Fibroblast of upper back skin (primary cell): ENCODE results near the gene CGB5.

Experiments used
- DNase-seq: peaks from one replicate; pipeline ENCODE4 v3.0.0-alpha.2; 2013

CGB5 gene

DNA sequence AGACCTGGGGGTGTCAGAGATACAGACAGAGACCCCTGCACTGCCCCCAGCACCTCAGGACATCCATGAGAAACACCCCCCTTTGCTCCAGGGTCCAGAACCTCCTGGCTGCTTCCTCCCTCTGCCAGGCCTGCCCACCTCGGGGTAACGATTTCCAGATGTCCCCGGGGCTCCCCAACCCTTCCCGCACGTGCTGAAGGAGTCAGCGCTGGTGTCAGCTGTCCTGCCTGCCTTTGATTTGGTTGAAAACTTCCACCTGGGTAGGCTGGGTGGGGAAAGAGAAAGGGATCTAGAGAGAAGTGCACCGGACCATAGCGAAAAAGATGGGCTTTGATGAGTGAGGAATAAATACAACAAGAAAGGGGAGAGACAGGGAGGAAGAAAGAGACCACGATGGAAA, 15.4 kb downstream of the CGB5 start:
- DNase-seq: no peak

- no peak for DNase-seq
These were observed 17.4 kb downstream of the CGB5 start for GRCh38 chr19:49061000-49061399.

GRCh38 chr19:49061445-49061844, 17.8 kb downstream of the CGB5 start:
- DNase-seq: no peak

GRCh38 chr19:49064029-49064629, 20.5 kb downstream of the CGB5 start:
- no peak for DNase-seq

DNA sequence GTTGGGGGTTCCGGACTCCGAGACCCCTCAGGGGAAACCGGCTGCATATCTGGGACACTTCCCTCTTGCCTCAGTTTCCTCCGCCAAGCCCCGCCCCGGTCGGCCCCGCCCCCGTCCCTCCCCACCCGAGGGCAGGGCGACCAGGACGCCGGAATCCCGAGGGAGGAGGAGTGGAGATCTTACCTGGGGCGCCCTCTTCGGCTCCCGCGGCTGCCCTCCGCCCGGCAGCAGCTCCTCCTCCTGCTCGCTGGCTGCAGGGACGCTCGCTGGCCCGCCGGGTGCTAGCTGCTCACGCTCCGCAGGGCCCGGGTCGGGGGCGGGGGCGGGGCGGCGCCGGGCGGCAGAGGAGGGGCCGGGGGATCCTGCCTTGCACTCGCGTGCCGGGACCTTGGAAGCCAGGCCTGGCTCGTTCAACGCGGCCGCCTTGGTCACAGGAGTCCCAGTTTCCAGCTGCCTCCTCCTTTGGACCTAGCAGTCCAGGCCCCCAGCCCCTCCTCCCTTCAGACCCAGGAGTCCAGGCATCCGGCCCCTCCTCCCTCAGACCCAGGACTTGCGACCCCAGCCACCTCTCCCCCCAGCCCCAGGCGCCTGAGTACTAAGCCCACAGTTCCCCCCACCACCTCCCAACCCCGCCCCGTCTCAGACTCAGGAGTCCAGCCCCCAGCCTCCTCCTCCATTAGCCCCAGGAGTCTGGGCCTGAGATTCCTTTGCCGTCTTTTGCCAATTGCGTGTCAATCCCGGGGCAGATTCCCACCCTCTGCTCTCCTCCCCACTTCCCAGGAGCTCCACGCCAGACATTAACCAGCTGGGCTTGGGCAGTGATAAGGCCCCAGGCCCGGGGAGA, 21.3 kb downstream of the CGB5 start, which contains the start of gene NTF4:
TSS of gene NTF4 (minus strand) at position 51 of the 844 bp plus-strand sequence. CDS start 2,821 bp downstream, outside the sequence.
- peak; percentile 33 for DNase-seq

- no peak for DNase-seq
These were observed 22.4 kb downstream of the CGB5 start for GRCh38 chr19:49065905-49066512.

DNA sequence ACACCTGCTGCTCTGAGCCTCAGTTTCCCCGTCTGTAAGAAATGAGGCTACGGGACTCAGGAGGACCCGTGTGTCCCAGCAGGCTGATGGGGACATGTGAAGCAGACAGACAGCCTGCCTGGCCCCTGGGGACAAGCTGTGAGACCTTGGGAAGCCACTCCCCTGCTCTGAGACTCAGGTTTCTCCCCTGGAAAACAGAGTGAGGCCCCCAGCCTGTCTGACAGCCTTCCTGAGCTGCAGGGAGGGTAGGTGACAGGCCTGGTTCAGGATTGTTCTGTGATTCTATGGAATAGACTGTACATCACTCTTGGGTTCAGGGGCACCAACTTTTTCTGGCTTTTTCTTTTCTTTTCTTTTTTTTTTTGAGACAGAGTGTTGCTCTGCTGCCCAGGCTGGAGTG, 23.9 kb downstream of the CGB5 start:
- no peak for DNase-seq

DNA sequence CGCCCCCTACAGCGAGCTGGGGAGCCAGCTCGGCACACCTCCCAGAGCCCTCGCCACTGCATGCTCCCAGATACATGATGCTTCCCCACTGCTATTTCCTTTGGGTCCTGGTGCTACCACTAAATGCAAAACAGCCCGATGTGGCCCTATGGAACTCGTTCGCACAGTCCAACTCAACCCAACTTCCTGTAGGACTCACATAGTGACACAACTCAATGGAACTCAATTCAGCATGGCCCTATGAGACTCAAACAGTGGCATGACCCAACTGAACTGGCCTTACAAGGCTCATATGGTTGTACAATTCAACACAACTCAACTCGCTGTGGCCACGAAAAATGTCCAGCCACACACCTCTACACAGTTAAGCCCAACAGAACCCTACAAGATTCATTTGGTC, 25.4 kb downstream of the CGB5 start:
- no peak for DNase-seq

DNA sequence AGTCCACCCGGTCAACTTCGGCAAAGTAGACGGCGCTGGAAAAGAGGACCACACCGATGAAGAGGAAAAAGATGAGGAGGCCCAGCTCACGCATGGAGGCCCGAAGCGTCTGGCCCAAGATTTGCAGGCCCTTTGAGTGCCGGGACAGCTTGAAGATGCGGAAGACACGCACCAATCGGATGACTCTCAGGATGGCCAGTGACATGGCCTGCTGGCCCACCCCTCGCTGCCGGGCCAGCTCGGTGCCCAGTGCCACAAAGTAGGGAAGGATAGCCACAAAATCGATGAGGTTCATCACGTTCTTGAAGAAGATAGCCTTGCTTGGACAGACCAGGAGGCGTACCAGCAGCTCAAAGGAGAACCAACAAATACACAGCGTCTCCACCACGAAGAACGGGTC, 26.8 kb downstream of the CGB5 start:
- DNase-seq: no peak

DNA sequence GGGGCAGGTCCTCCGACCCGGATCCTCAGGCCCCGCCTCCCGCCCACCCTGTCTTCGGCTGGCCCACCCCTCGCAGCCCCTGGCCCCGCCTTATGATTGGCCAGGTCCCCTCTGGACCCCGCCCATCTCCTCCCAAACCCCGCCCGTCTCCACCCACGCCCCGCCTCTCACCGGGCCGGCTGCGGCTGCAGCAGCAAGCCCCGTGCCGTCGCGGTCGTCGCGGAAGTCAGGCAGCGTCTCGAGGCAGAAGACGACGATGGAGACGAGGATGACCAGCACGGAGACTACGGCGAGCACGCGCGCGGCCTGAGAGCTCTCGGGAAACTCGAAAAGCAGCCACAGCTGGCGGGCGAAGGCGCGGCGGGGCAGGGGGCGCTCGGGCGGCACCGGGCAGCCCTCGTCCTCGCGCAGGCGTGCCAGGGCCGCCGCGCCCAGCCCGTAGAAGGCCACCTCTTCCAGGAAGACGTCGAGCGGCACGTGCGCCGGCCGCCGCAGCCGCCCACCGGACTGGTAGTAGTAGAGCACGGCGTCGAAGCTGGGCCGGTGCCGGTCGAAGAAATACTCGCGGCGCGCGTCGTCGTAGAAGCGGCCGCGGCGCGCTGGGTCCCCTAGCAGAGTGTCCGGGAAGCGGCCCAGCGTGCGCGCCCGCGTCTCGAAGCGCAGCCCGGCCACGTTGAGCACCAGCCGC, 28.4 kb downstream of the CGB5 start:
- DNase-seq: no peak

DNA sequence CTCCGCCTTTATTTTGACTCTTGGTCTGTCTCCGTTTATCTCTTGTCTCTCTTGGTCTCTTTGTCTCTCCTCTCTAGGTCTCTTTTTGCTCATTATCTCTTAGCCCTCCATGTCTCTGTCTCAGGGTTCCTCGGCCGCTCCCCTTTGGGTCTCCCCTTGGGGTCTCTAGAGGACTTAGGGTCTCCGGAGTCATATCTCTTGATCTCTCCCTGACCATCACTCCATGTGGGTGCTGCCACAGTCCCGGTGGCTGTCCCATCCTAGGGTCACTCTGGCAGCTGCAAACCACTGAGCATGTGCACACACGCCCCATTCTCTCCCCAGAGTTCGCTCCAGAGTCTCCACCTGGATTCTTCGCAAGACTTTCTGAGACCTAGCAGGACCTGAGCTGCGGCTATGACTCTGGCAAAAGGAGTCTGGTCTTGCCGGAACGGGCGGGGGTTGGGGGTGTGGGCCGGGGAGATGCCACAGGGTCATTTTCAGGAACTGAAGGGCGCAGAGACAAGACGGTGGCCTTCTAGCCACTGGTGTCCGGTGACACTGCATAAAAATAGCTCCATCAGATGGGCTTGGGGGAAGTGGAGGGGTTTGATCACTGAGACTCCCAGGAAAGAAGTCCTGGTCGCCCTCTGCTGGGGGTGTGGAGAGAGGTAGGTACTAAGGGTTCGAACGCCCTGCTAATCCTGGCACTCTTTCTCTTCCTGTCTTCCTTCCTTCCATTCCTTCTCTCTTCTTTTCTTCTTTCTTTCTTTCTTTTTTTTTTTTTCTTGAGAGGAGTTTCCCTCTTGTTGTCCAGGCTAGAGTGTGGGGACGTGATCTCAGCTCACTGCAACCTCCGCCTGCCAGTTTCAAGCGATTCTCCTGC, 30.1 kb downstream of the CGB5 start:
- DNase-seq: no peak

- DNase-seq: peak; percentile 55
These were observed 31.2 kb downstream of the CGB5 start for GRCh38 chr19:49074869-49075268.

GRCh38 chr19:49080392-49080791, 36.7 kb downstream of the CGB5 start:
- DNase-seq: no peak

- DNase-seq: no peak
These were observed 37.6 kb downstream of the CGB5 start for GRCh38 chr19:49081273-49081672.

- no peak for DNase-seq
These were observed 40.8 kb downstream of the CGB5 start for GRCh38 chr19:49084206-49085019.

GRCh38 chr19:49085020-49085867, 41.6 kb downstream of the CGB5 start, which contains the start of gene SNRNP70:
Gene SNRNP70, plus strand, starts transcription at chr19:49085451. Its CDS starts 964 bp downstream, at chr19:49086415.
- DNase-seq: peak; percentile 99

DNA sequence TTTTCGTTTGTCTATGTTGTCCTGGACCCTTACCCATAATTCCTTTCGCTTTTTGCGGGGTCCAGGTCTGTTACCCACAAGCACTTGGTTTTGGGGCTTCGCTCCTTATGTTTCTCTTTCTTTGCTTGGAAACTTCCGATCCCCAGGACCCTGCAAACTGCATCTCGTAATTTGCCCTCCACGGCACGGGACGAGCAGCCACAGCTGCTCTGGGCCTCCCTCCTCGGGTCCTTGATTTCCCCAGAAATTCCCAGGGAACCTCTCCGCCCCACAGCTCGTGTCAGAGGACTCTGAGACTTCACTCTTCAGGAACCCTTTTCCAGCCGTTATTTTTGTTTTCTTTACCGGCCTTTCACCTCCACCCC, 42.2 kb downstream of the CGB5 start:
- no peak for DNase-seq

- DNase-seq: no peak
These were observed 42.6 kb downstream of the CGB5 start for GRCh38 chr19:49086296-49086695.

- no peak for DNase-seq
These were observed 47.9 kb downstream of the CGB5 start for GRCh38 chr19:49091391-49092038.

- no peak for DNase-seq
These were observed 49.0 kb downstream of the CGB5 start for GRCh38 chr19:49092686-49093085.
